ENCODE measurements around the gene PCDHGB3. TPM values are rescaled to one million over a fixed set of nuclear protein-coding genes. Genes with fewer than 3 reads are reported as not detected.
"Not testable (repeated sequence)": the region's sequence is repeated elsewhere in the genome, so short reads cannot be mapped to it uniquely, and the experiment has no call there.

PCDHGB3 gene
- total RNA-seq, 1 experiment from 2014 or later, result 22.7 TPM

- Histone ChIP-seq H3K9me2 (replicated peaks; ENCODE audit: insufficient read depth, low read length) (no peaks in the 10 kb centered on the region), H3K36me3 (ENCODE audit: insufficient read depth, low read length) (peaks cover 27% of the 10 kb centered on the region; the same call in 1 of the 2 replicates), H4K20me1 (ENCODE audit: insufficient read depth, low read depth, low read length) (no peaks in the 10 kb centered on the region), H2AFZ (ENCODE audit: low read length) (no peak overlapping the region), H3K4me3 (ENCODE audit: low read length) (no peak overlapping the region), H3K4me1 (ENCODE audit: low read length) (no peaks in the 10 kb centered on the region), H3K27ac (ENCODE audit: low read length) (no peak overlapping the region), H3K4me2 (ENCODE audit: low read depth, low read length, poor library complexity, severe bottlenecking) (no peak overlapping the region), H3K9ac (ENCODE audit: low read length) (no peak overlapping the region), H3K9me3 (ENCODE audit: low read length) (peaks cover 19% of the 10 kb centered on the region), H3K27me3 (ENCODE audit: low read length) (no peaks in the 10 kb centered on the region), H3K79me2 (ENCODE audit: low read length) (no peaks in the 10 kb centered on the region)
- no peak for DNase-seq
Measured at GRCh38 chr5:141393267-141393666, 23.2 kb downstream of the PCDHGB3 start.

GRCh38 chr5:141394401-141395187, 24.6 kb downstream of the PCDHGB3 start:
- DNase-seq; H3K27me3 ChIP-seq (ENCODE audit: low read length): not testable (repeated sequence)

GRCh38 chr5:141397756-141398551, 27.9 kb downstream of the PCDHGB3 start, which contains the start of gene PCDHGB5:
Gene PCDHGB5 (plus strand): TSS chr5:141397947. CDS start chr5:141398128, 181 bp downstream.
- not testable (repeated sequence) for H3K4me1 ChIP-seq (ENCODE audit: low read length); H2AFZ ChIP-seq (ENCODE audit: low read length); H3K27ac ChIP-seq (ENCODE audit: low read length); H3K27me3 ChIP-seq (ENCODE audit: low read length); H3K9me2 ChIP-seq (replicated peaks; ENCODE audit: insufficient read depth, low read length); H4K20me1 ChIP-seq (ENCODE audit: insufficient read depth, low read depth, low read length)
- Histone ChIP-seq H3K79me2 (ENCODE audit: low read length) (peaks cover 22% of the 10 kb centered on the region), H3K4me2 (ENCODE audit: low read depth, low read length, poor library complexity, severe bottlenecking) (peak within 1 kb of the TSS; percentile 17), H3K36me3 (ENCODE audit: insufficient read depth, low read length) (peaks cover 29% of the 10 kb centered on the region), H3K9me3 (ENCODE audit: low read length) (peaks cover 21% of the 10 kb centered on the region), H3K9ac (ENCODE audit: low read length) (peak within 1 kb of the TSS; percentile 49), H3K4me3 (ENCODE audit: low read length) (peak within 1 kb of the TSS; percentile 51; the same call in 1 of the 2 replicates)
- peak; percentile 78 for DNase-seq

More at GRCh38 chr5:141394401-141395187, 24.6 kb downstream of the PCDHGB3 start:
- H4K20me1 ChIP-seq (ENCODE audit: insufficient read depth, low read depth, low read length); H3K4me3 ChIP-seq (ENCODE audit: low read length); H3K79me2 ChIP-seq (ENCODE audit: low read length); H3K4me1 ChIP-seq (ENCODE audit: low read length); H3K27ac ChIP-seq (ENCODE audit: low read length); H3K4me2 ChIP-seq (ENCODE audit: low read depth, low read length, poor library complexity, severe bottlenecking); H3K9ac ChIP-seq (ENCODE audit: low read length); H3K9me2 ChIP-seq (replicated peaks; ENCODE audit: insufficient read depth, low read length); H2AFZ ChIP-seq (ENCODE audit: low read length): not testable (repeated sequence)
- H3K36me3 ChIP-seq (ENCODE audit: insufficient read depth, low read length), result peaks cover 37% of the 10 kb centered on the region
- H3K9me3 ChIP-seq (ENCODE audit: low read length), result peaks cover 23% of the 10 kb centered on the region

GRCh38 chr5:141398608-141399007, 28.6 kb downstream of the PCDHGB3 start:
- DNase-seq, result no peak
- Histone ChIP-seq H3K36me3 (ENCODE audit: insufficient read depth, low read length) (peaks cover 29% of the 10 kb centered on the region), H2AFZ (ENCODE audit: low read length) (no peak overlapping the region), H3K27ac (ENCODE audit: low read length) (no peak overlapping the region), H3K4me3 (ENCODE audit: low read length) (peak overlapping the region; percentile 15; the same call in 1 of the 2 replicates), H4K20me1 (ENCODE audit: insufficient read depth, low read depth, low read length) (no peaks in the 10 kb centered on the region), H3K9me3 (ENCODE audit: low read length) (peaks cover 17% of the 10 kb centered on the region), H3K4me2 (ENCODE audit: low read depth, low read length, poor library complexity, severe bottlenecking) (no peak overlapping the region), H3K9ac (ENCODE audit: low read length) (no peak overlapping the region), H3K9me2 (replicated peaks; ENCODE audit: insufficient read depth, low read length) (no peaks in the 10 kb centered on the region), H3K27me3 (ENCODE audit: low read length) (no peaks in the 10 kb centered on the region), H3K79me2 (ENCODE audit: low read length) (peaks cover 22% of the 10 kb centered on the region), H3K4me1 (ENCODE audit: low read length) (no peaks in the 10 kb centered on the region)

- H3K9ac ChIP-seq (ENCODE audit: low read length), result no peak overlapping the region
- peaks cover 16% of the 10 kb centered on the region for H3K9me3 ChIP-seq (ENCODE audit: low read length)
- peaks cover 29% of the 10 kb centered on the region for H3K36me3 ChIP-seq (ENCODE audit: insufficient read depth, low read length)
- no peaks in the 10 kb centered on the region for H4K20me1 ChIP-seq (ENCODE audit: insufficient read depth, low read depth, low read length)
- no peak overlapping the region for H3K4me2 ChIP-seq (ENCODE audit: low read depth, low read length, poor library complexity, severe bottlenecking)
- no peak overlapping the region for H3K27ac ChIP-seq (ENCODE audit: low read length)
- H2AFZ ChIP-seq (ENCODE audit: low read length), result no peak overlapping the region
- peaks cover 29% of the 10 kb centered on the region for H3K79me2 ChIP-seq (ENCODE audit: low read length)
- no peak for DNase-seq
- no peaks in the 10 kb centered on the region for H3K27me3 ChIP-seq (ENCODE audit: low read length)
- no peaks in the 10 kb centered on the region for H3K4me1 ChIP-seq (ENCODE audit: low read length)
- H3K4me3 ChIP-seq (ENCODE audit: low read length), result no peak overlapping the region
- no peaks in the 10 kb centered on the region for H3K9me2 ChIP-seq (replicated peaks; ENCODE audit: insufficient read depth, low read length)
Measured at GRCh38 chr5:141399555-141400258, 29.7 kb downstream of the PCDHGB3 start.

GRCh38 chr5:141402553-141403243, 32.7 kb downstream of the PCDHGB3 start, which contains the start of gene PCDHGA9:
Gene PCDHGA9 (plus strand): TSS chr5:141402778. CDS start chr5:141402953, 175 bp downstream.
- Histone ChIP-seq H2AFZ (ENCODE audit: low read length) (no peak within 1 kb of the TSS), H3K36me3 (ENCODE audit: insufficient read depth, low read length) (peaks cover 29% of the 10 kb centered on the region), H3K9me2 (replicated peaks; ENCODE audit: insufficient read depth, low read length) (no peaks in the 10 kb centered on the region), H4K20me1 (ENCODE audit: insufficient read depth, low read depth, low read length) (no peaks in the 10 kb centered on the region), H3K79me2 (ENCODE audit: low read length) (peaks cover 54% of the 10 kb centered on the region), H3K27me3 (ENCODE audit: low read length) (no peaks in the 10 kb centered on the region), H3K4me2 (ENCODE audit: low read depth, low read length, poor library complexity, severe bottlenecking) (no peak within 1 kb of the TSS), H3K4me1 (ENCODE audit: low read length) (no peaks in the 10 kb centered on the region), H3K4me3 (ENCODE audit: low read length) (no peak within 1 kb of the TSS), H3K9ac (ENCODE audit: low read length) (no peak within 1 kb of the TSS), H3K27ac (ENCODE audit: low read length) (no peak within 1 kb of the TSS), H3K9me3 (ENCODE audit: low read length) (peaks cover 23% of the 10 kb centered on the region)
- DNase-seq, result no peak

GRCh38 chr5:141403387-141403786, 33.3 kb downstream of the PCDHGB3 start:
- DNase-seq, result no peak
- Histone ChIP-seq H3K36me3 (ENCODE audit: insufficient read depth, low read length) (peaks cover 29% of the 10 kb centered on the region), H3K9me2 (replicated peaks; ENCODE audit: insufficient read depth, low read length) (no peaks in the 10 kb centered on the region), H2AFZ (ENCODE audit: low read length) (no peak overlapping the region), H3K4me3 (ENCODE audit: low read length) (no peak overlapping the region), H3K27ac (ENCODE audit: low read length) (no peak overlapping the region), H3K9me3 (ENCODE audit: low read length) (peaks cover 23% of the 10 kb centered on the region), H3K27me3 (ENCODE audit: low read length) (no peaks in the 10 kb centered on the region), H3K4me2 (ENCODE audit: low read depth, low read length, poor library complexity, severe bottlenecking) (no peak overlapping the region), H3K4me1 (ENCODE audit: low read length) (no peaks in the 10 kb centered on the region), H4K20me1 (ENCODE audit: insufficient read depth, low read depth, low read length) (no peaks in the 10 kb centered on the region), H3K9ac (ENCODE audit: low read length) (no peak overlapping the region), H3K79me2 (ENCODE audit: low read length) (peaks cover 55% of the 10 kb centered on the region)
